IMR-90 (cell line): ENCODE data around the gene AHNAK2. TPM values are rescaled to one million over a fixed set of nuclear protein-coding genes. Genes with fewer than 3 reads are reported as not detected.

ENCODE experiments used
- ATAC-seq: fragments of 200-7000 bp; cut with Tn5 transposase; 2 replicates; pipeline ENCODE4 v1.9.1; 2020; ENCODE audit warnings: low read depth, mild to moderate bottlenecking, moderate library complexity
- BruUV-seq: library from RNA; stranded (reverse); fragments of 400-500 nt; replicated peaks from 2 replicates; lab custom pipeline; 2021; lab: Mats Ljungman, UMichigan
- CTCF ChIA-PET: fragments of 300-600 bp; formaldehyde crosslinking; extraction: SDS; loops from one replicate; lab custom pipeline; 2021; ENCODE audit warnings: antibody characterized with exemption; lab: Yijun Ruan, JAX
- POLR2A ChIA-PET: fragments of 300-600 bp; sonication (Branson Sonifier 250); formaldehyde crosslinking; loops from one replicate; lab custom pipeline; 2022; ENCODE audit warnings: antibody characterized with exemption; ENCODE audit not compliant: unreplicated experiment; lab: Charles Lee
- DNase-seq: peaks from one replicate; pipeline ENCODE4 v3.0.0; 2013
- H2AFZ ChIP-seq: replicated peaks from 2 replicates; pipeline ENCODE3; 2013; ENCODE audit warnings: low read length, mild to moderate bottlenecking; ENCODE audit not compliant: poor library complexity
- H2AK5ac ChIP-seq: 2 replicates; pipeline ENCODE4 v1.6.1; 2013; ENCODE audit warnings: low read depth, low read length, inconsistent platforms
- H2AK9ac ChIP-seq: replicated peaks from 2 replicates; pipeline ENCODE3; 2013; ENCODE audit warnings: mild to moderate bottlenecking, low read depth, low read length, moderate library complexity; ENCODE audit not compliant: poor library complexity
- H2BK120ac ChIP-seq: 2 replicates; pipeline ENCODE4 v1.6.1; 2013; ENCODE audit warnings: low read depth, low read length, inconsistent platforms
- H2BK15ac ChIP-seq: 3 replicates; pipeline ENCODE4 v1.6.1; 2013; ENCODE audit warnings: low read depth, low read length, inconsistent platforms
- H2BK20ac ChIP-seq: 2 replicates; pipeline ENCODE4 v1.6.1; 2013; ENCODE audit warnings: low read depth, mild to moderate bottlenecking, inconsistent platforms, low read length, moderate library complexity
- H2BK5ac ChIP-seq: 2 replicates; pipeline ENCODE4 v1.6.1; 2013; ENCODE audit warnings: mild to moderate bottlenecking, low read depth, low read length, inconsistent platforms; ENCODE audit not compliant: poor library complexity, severe bottlenecking
- H3K14ac ChIP-seq: replicated peaks from 2 replicates; pipeline ENCODE4 v1.6.1; 2013; ENCODE audit warnings: low read depth, low read length, inconsistent platforms
- H3K18ac ChIP-seq: 2 replicates; pipeline ENCODE4 v1.6.1; 2013; ENCODE audit warnings: low read depth, low read length, control low read depth
- H3K23ac ChIP-seq: 2 replicates; pipeline ENCODE4 v1.6.1; 2013; ENCODE audit warnings: low read depth, low read length, inconsistent platforms
- H3K27ac ChIP-seq: 2 replicates; pipeline ENCODE4 v1.5.1; 2013; ENCODE audit warnings: mild to moderate bottlenecking, control low read depth, low read length; ENCODE audit not compliant: insufficient read depth
- H3K27me3 ChIP-seq: 2 replicates; pipeline ENCODE4 v1.6.1; 2013; ENCODE audit warnings: low read length; ENCODE audit not compliant: control insufficient read depth, insufficient read depth
- H3K36me3 ChIP-seq: 2 replicates; pipeline ENCODE4 v1.6.1; 2013; ENCODE audit warnings: low read length, mixed read lengths; ENCODE audit not compliant: control insufficient read depth, insufficient read depth
- H3K4ac ChIP-seq: 2 replicates; pipeline ENCODE4 v1.6.1; 2013; ENCODE audit warnings: low read depth, low read length, inconsistent platforms
- H3K4me1 ChIP-seq: 2 replicates; pipeline ENCODE4 v1.6.1; 2013; ENCODE audit warnings: low read length, mixed read lengths; ENCODE audit not compliant: control insufficient read depth, insufficient read depth
- H3K4me2 ChIP-seq: 2 replicates; pipeline ENCODE4 v1.6.1; 2013; ENCODE audit warnings: low read depth, mild to moderate bottlenecking, control low read depth, low read length, moderate library complexity
- H3K4me3 ChIP-seq: 2 replicates; pipeline ENCODE4 v1.5.1; 2013; ENCODE audit warnings: low read depth, mild to moderate bottlenecking, control low read depth, low read length, moderate library complexity; ENCODE audit not compliant: insufficient read depth
- H3K56ac ChIP-seq: 2 replicates; pipeline ENCODE4 v1.6.1; 2013; ENCODE audit warnings: low read length, inconsistent platforms; ENCODE audit not compliant: insufficient read depth; ENCODE audit errors: extremely low read depth
- H3K79me1 ChIP-seq, 2 experiments: 2 replicates each; pipeline ENCODE4 v1.6.1; 2013; ENCODE audit warnings: low read length in 2 of 2, inconsistent platforms in 1 of 2, low read depth in 1 of 2
- H3K9ac ChIP-seq: 2 replicates; pipeline ENCODE4 v1.6.1; 2013; ENCODE audit warnings: low read depth, low read length, control low read depth
- H3K9me1 ChIP-seq: 2 replicates; pipeline ENCODE4 v1.6.1; 2013; ENCODE audit warnings: low read length, inconsistent platforms; ENCODE audit not compliant: insufficient read depth
- H3K9me3 ChIP-seq: 2 replicates; pipeline ENCODE4 v1.6.1; 2013; ENCODE audit warnings: low read length; ENCODE audit not compliant: control insufficient read depth, insufficient read depth
- H4K20me1 ChIP-seq: 2 replicates; pipeline ENCODE4 v1.6.1; 2013; ENCODE audit warnings: low read length, inconsistent platforms; ENCODE audit not compliant: insufficient read depth
- H4K5ac ChIP-seq: 2 replicates; pipeline ENCODE4 v1.6.1; 2013; ENCODE audit warnings: mild to moderate bottlenecking, low read depth, low read length, control low read depth
- H4K8ac ChIP-seq, 2 experiments: 2 replicates each; pipeline ENCODE4 v1.6.1; 2013; ENCODE audit warnings: low read depth in 2 of 2, low read length in 2 of 2, control low read depth in 1 of 2, inconsistent platforms in 1 of 2
- H4K91ac ChIP-seq: 2 replicates; pipeline ENCODE4 v1.6.1; 2013; ENCODE audit warnings: low read depth, low read length, inconsistent platforms; ENCODE audit not compliant: insufficient read depth
- BHLHE40 ChIP-seq: fragments of 150-350 bp; IDR thresholded peaks from 2 replicates; pipeline ENCODE4 v1.6.1; 2016; ENCODE audit warnings: mild to moderate bottlenecking, low read depth, low read length
- CEBPB ChIP-seq: IDR thresholded peaks from 2 replicates; pipeline ENCODE4 v1.6.1; 2012; ENCODE audit warnings: low read depth, low read length, improper control_type of control experiment
- CHD1 ChIP-seq: IDR thresholded peaks from 2 replicates; pipeline ENCODE4 v1.6.1; 2012; ENCODE audit warnings: low read depth, low read length, improper control_type of control experiment
- ELK1 ChIP-seq: fragments of 150-350 bp; IDR thresholded peaks from 2 replicates; pipeline ENCODE4 v1.6.1; 2016; ENCODE audit warnings: low read depth, mild to moderate bottlenecking, low read length, moderate library complexity, borderline replicate concordance
- FOS ChIP-seq: fragments of 150-350 bp; IDR thresholded peaks from 2 replicates; pipeline ENCODE4 v1.6.1; 2016; ENCODE audit warnings: low read depth, low read length
- MAFK ChIP-seq: IDR thresholded peaks from 2 replicates; pipeline ENCODE4 v1.6.1; 2012; ENCODE audit warnings: low read depth, low read length, improper control_type of control experiment
- MAZ ChIP-seq: IDR thresholded peaks from 2 replicates; pipeline ENCODE4 v1.6.1; 2012; ENCODE audit warnings: low read depth, mild to moderate bottlenecking, low read length, improper control_type of control experiment, moderate library complexity, borderline replicate concordance
- MXI1 ChIP-seq: IDR thresholded peaks from 2 replicates; pipeline ENCODE4 v1.6.1; 2012; ENCODE audit warnings: low read depth, mild to moderate bottlenecking, low read length, moderate library complexity, borderline replicate concordance
- NFE2L2 ChIP-seq: fragments of 150-350 bp; IDR thresholded peaks from 2 replicates; pipeline ENCODE4 v1.6.1; 2016; ENCODE audit warnings: low read depth, mild to moderate bottlenecking, low read length
- POLR2A ChIP-seq: IDR thresholded peaks from 2 replicates; pipeline ENCODE4 v1.6.1; 2012; ENCODE audit warnings: mild to moderate bottlenecking, low read depth, low read length
- RAD21 ChIP-seq: IDR thresholded peaks from 2 replicates; pipeline ENCODE4 v1.6.1; 2012; ENCODE audit warnings: low read length, improper control_type of control experiment
- RCOR1 ChIP-seq: IDR thresholded peaks from 2 replicates; pipeline ENCODE4 v1.6.1; 2012; ENCODE audit warnings: mild to moderate bottlenecking, low read length, improper control_type of control experiment; ENCODE audit not compliant: insufficient replicate concordance
- RFX5 ChIP-seq: IDR thresholded peaks from 2 replicates; pipeline ENCODE4 v1.8.0; 2012; ENCODE audit warnings: low read depth, mild to moderate bottlenecking, low read length, moderate library complexity
- SMC3 ChIP-seq: fragments of 150-350 bp; IDR thresholded peaks from 2 replicates; pipeline ENCODE4 v1.6.1; 2016; ENCODE audit warnings: low read depth, mild to moderate bottlenecking, antibody characterized with exemption, low read length, moderate library complexity
- WGBS, 2 experiments: methylation state at CpG; one replicate each; pipeline versions ENCODE4 v1.1.5 to v1.1.7; 2013; ENCODE audit warnings: missing lambda C conversion rate in 2 of 2; ENCODE audit not compliant: insufficient read length in 1 of 2; ENCODE audit errors: extremely low coverage in 2 of 2; 5-methylcytosine and 5-hydroxymethylcytosine counted together
- dilution Hi-C: fragments of 300-500 bp; cut with HindIII; formaldehyde crosslinking; loops from one replicate; pipeline ENCODE4 v1.14.3; 2018; ENCODE audit warnings: low sequenced_read_pairs; ENCODE audit not compliant: unreplicated experiment
- in situ Hi-C: fragments of 300-500 bp; cut with MboI; formaldehyde crosslinking; loops from 3 replicates; pipeline ENCODE4 v1.14.3; 2019; ENCODE audit warnings: low sequenced_read_pairs, inconsistent platforms, mixed read lengths
- intact Hi-C: fragments of 100-400 bp; cut with micrococcal nuclease; formaldehyde crosslinking; loops from 2 replicates; pipeline ENCODE4 v1.10.0; 2022
- polyA plus RNA-seq, 3 experiments: library from polyadenylated mRNA; depleted of rRNA; stranded (reverse); fragments of >200 nt; gene quantifications; 2 replicates each; pipeline ENCODE4 v1.2.3, GENCODE V29; 2012; ENCODE audit warnings: low replicate concordance in 1 of 3
- total RNA-seq: library from RNA; depleted of rRNA; stranded (reverse); fragments of >200 nt; gene quantifications from 2 replicates; pipeline ENCODE4 v1.2.3, GENCODE V29; 2012
- TF ChIP-seq, protein P1 (sequence below): conservative IDR thresholded peaks from 2 replicates; pipeline ENCODE4 v1.5.1; 2012; ENCODE audit warnings: mild to moderate bottlenecking, low read depth, low read length, improper control_type of control experiment
- TF ChIP-seq, protein P2 (sequence below): fragments of 150-350 bp; IDR thresholded peaks from 2 replicates; pipeline ENCODE4 v1.6.1; 2017; ENCODE audit warnings: mild to moderate bottlenecking, antibody characterized with exemption, low read length, low read depth

The AHNAK2 gene
- total and polyA plus RNA-seq, 2 of the 4 experiments (the other 2 are of a cell fraction) = 2.6 to 7.9 TPM

DNA sequence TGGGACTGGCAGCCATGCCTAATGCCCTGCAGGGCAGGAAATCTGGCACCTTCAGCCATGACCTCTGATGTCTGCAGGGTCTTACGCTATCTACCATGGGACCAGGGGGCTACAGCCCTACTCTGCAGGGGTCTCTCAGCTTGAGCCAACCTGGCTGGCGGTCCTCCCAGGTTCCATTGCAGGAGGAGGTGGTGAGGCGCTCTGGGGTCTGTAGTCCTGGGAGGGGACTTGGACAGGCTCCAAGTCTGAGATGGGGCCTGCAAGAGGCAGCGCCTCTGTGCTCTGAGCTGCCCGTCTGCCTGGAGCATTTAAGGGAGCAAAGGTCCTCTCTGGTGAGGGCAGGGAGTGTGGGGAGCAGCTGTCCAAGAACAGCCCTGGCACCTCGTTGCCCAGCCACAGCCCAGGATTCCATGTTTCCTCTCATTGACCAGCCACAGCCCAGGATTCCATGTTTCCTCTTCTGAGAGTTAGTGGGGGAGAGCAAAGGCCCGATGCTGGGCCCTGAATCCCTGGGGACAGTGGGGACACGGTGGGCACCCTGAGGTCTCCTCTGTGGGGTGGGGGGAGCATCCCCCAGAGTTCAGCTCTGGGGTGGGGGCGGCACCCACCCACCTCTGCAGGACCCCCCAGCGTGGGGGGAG lies 52.8 kb downstream of the AHNAK2 start:
- ATAC-seq (no peak), DNase-seq (no peak)
- H2AK9ac ChIP-seq = no peak overlapping the region
- BruUV-seq = no TSS peak
- no peak overlapping the region for H2AFZ ChIP-seq
- no peak overlapping the region for H4K5ac ChIP-seq
- no peaks in the 10 kb centered on the region for H3K9me1 ChIP-seq
- H3K4me2 ChIP-seq = no peak overlapping the region
- H3K56ac ChIP-seq = no peak overlapping the region
- H2BK120ac ChIP-seq = no peak overlapping the region
- no peak overlapping the region for H2AK5ac ChIP-seq
- H3K9ac ChIP-seq = no peak overlapping the region
- no peak overlapping the region for H4K91ac ChIP-seq
- no peak overlapping the region for H2BK20ac ChIP-seq
- no peak for TF ChIP-seq BHLHE40
- TF ChIP-seq MXI1 = no peak
- no peak for TF ChIP-seq CEBPB
- TF ChIP-seq ELK1 = no peak
- no peak for TF ChIP-seq RFX5
- no peak for TF ChIP-seq MAZ
- TF ChIP-seq CHD1 = no peak
- TF ChIP-seq POLR2A = no peak
- TF ChIP-seq, protein P1, sequence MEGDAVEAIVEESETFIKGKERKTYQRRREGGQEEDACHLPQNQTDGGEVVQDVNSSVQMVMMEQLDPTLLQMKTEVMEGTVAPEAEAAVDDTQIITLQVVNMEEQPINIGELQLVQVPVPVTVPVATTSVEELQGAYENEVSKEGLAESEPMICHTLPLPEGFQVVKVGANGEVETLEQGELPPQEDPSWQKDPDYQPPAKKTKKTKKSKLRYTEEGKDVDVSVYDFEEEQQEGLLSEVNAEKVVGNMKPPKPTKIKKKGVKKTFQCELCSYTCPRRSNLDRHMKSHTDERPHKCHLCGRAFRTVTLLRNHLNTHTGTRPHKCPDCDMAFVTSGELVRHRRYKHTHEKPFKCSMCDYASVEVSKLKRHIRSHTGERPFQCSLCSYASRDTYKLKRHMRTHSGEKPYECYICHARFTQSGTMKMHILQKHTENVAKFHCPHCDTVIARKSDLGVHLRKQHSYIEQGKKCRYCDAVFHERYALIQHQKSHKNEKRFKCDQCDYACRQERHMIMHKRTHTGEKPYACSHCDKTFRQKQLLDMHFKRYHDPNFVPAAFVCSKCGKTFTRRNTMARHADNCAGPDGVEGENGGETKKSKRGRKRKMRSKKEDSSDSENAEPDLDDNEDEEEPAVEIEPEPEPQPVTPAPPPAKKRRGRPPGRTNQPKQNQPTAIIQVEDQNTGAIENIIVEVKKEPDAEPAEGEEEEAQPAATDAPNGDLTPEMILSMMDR = no peak
- TF ChIP-seq NFE2L2 = no peak
- no peak for TF ChIP-seq FOS
- TF ChIP-seq SMC3 = no peak
- TF ChIP-seq MAFK = no peak
- no peak for TF ChIP-seq RCOR1
- no peak for TF ChIP-seq RAD21
- TF ChIP-seq, protein P2, sequence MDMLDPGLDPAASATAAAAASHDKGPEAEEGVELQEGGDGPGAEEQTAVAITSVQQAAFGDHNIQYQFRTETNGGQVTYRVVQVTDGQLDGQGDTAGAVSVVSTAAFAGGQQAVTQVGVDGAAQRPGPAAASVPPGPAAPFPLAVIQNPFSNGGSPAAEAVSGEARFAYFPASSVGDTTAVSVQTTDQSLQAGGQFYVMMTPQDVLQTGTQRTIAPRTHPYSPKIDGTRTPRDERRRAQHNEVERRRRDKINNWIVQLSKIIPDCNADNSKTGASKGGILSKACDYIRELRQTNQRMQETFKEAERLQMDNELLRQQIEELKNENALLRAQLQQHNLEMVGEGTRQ = no peak
- H3K18ac ChIP-seq = no peak overlapping the region
- ChIA-PET POLR2A (no interaction called here), CTCF (no interaction called here)
- intact Hi-C loops = no loop called here
- dilution Hi-C loops = no loop called here
- H3K4me3 ChIP-seq = no peak overlapping the region
- no peak overlapping the region for H2BK5ac ChIP-seq
- no peak overlapping the region for H3K23ac ChIP-seq
- H4K20me1 ChIP-seq = no peaks in the 10 kb centered on the region
- H3K27me3 ChIP-seq = peaks cover 13% of the 10 kb centered on the region
- no peaks in the 10 kb centered on the region for H3K36me3 ChIP-seq
- no peak overlapping the region for H3K4ac ChIP-seq
- H3K14ac ChIP-seq = no peak overlapping the region
- H4K8ac ChIP-seq = no peak overlapping the region
- no peak overlapping the region for H3K27ac ChIP-seq
- H3K9me3 ChIP-seq = peaks cover 6% of the 10 kb centered on the region; the same call in 1 of the 2 replicates
- WGBS, 2 experiments = 74% methylated on average over 4 of the region's 10 CpGs; no CpG with 5 or more reads in 1 of the 2 experiments
- H3K79me1 ChIP-seq = no peaks in the 10 kb centered on the region
- no peaks in the 10 kb centered on the region for H3K4me1 ChIP-seq
- H2BK15ac ChIP-seq = no peak overlapping the region
- in situ Hi-C loops = no loop called here
